Measurements from ENCODE around the gene CCDC175. TPM values are rescaled to one million over a fixed set of nuclear protein-coding genes. Genes with fewer than 3 reads are reported as not detected.

The CCDC175 gene
- total RNA-seq, 2 donors from 2014 or later: not detected

- Mint-ChIP-seq H3K9me3 (no peaks in the 10 kb centered on the region), H3K36me3 (no peaks in the 10 kb centered on the region), H3K27ac (no peak overlapping the region)
- ATAC-seq (no peak), DNase-seq (ENCODE audit: low spot score in 2 of 2) (no peak)
Measured at GRCh38 chr14:59565087-59565486, 11.5 kb downstream of the CCDC175 start.

DNA sequence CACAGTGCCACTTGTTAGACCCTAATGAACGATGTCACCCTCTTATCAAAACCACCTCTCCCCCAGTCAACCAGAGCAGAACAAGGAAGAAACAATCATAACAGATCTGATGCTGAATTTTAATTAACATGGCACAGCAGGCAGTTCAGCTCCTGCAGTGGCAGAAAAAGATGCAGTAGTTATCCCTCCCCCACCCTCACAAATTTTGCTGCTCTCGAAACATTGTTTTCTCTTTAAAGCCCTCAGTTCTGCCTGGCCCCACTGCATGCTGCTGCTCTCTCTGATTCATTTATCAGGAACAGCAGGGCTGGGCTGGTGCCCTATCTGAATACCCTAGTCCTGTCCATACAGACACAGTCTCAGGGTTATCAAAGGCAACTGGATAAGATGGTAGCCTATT, 12.2 kb downstream of the CCDC175 start:
- ATAC-seq: no peak
- no peaks in the 10 kb centered on the region for H3K9me3 Mint-ChIP-seq
- H3K27ac Mint-ChIP-seq: no peak overlapping the region
- no peaks in the 10 kb centered on the region for H3K36me3 Mint-ChIP-seq
- no peak for DNase-seq (ENCODE audit: low spot score in 2 of 2)

DNA sequence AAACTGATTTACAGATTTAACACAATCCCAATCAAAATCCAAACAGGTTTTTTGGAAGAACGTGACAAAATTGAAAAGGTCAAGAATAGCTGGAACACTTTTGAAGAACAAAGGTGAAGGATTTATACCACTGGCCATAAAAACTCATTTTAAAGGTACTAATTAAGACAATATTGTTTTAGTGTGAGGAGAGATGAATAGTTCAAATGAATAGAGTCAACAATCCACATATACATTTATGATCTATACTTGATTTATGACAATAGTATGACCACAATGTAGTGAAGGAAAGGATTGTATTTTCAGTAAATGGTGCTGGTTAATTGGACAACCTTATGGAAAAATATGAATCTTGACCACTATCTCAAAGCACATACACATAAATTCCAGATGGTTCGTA, 29.3 kb downstream of the CCDC175 start:
- no peak for ATAC-seq
- Mint-ChIP-seq H3K36me3 (peaks cover 0 to 7% of the 10 kb centered on the region in 2 donors), H3K9me3 (no peaks in the 10 kb centered on the region), H3K27ac (no peak overlapping the region)
- DNase-seq (ENCODE audit: low spot score in 2 of 2): no peak

GRCh38 chr14:59543873-59544272, 32.7 kb downstream of the CCDC175 start:
- DNase-seq (ENCODE audit: low spot score in 2 of 2) (no peak), ATAC-seq (no peak)
- Mint-ChIP-seq H3K9me3 (no peaks in the 10 kb centered on the region), H3K27ac (no peak overlapping the region), H3K36me3 (peaks cover 0 to 5% of the 10 kb centered on the region in 2 donors)

- H3K36me3 Mint-ChIP-seq: no peaks in the 10 kb centered on the region
- H3K9me3 Mint-ChIP-seq: no peaks in the 10 kb centered on the region
- no peak for DNase-seq (ENCODE audit: low spot score in 2 of 2)
- ATAC-seq: no peak
- no peak overlapping the region for H3K27ac Mint-ChIP-seq
Measured at GRCh38 chr14:59541731-59542130, 34.9 kb downstream of the CCDC175 start.

- DNase-seq (ENCODE audit: low spot score in 2 of 2) (no peak), ATAC-seq (no peak)
- Mint-ChIP-seq H3K9me3 (no peaks in the 10 kb centered on the region), H3K27ac (no peak overlapping the region), H3K36me3 (no peaks in the 10 kb centered on the region)
Measured at GRCh38 chr14:59540852-59541251, 35.8 kb downstream of the CCDC175 start.

DNA sequence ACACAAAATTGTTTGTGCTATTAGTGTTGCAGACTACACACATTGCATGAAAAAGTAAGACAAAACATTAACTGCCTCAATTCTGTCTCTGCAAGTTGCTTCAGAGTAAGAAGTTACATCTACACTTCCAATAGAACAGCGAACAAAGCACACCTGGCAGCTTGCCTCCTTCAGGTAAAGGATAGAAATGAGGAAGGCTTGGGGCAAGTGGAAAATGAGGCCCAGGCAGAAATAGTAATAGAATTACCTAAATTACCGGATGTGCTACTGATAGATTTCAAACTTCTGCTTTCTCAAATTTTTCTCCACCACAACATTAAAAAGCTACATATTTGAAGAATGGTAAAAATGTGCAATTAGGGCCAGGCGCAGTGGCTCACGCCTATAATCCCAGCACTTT, 37.7 kb downstream of the CCDC175 start:
- H3K36me3 Mint-ChIP-seq: no peaks in the 10 kb centered on the region
- ATAC-seq (no peak), DNase-seq (ENCODE audit: low spot score in 2 of 2) (no peak)
- no peak overlapping the region for H3K27ac Mint-ChIP-seq
- no peaks in the 10 kb centered on the region for H3K9me3 Mint-ChIP-seq

DNA sequence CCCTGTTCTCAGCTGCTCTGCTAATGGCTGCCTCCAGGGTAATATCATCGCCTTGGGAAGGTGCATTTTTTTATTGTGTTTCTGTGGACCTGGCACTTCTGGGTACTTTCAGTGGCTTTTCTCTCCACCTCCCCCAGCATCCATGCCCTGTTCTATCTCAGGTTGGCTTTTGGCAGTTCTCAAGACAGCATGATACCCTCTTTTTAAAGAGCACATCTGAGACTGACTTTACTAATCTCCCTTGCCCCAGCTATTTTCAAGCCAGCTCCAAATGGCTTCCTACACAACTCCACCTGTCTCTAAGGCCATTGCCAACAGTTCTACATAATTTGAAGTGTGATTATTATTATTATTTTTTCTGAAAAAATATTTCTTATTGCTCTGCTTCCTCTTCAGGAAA, 39.1 kb downstream of the CCDC175 start:
- no peak overlapping the region for H3K27ac Mint-ChIP-seq
- ATAC-seq: no peak
- H3K36me3 Mint-ChIP-seq: no peaks in the 10 kb centered on the region
- no peak for DNase-seq (ENCODE audit: low spot score in 2 of 2)
- no peaks in the 10 kb centered on the region for H3K9me3 Mint-ChIP-seq

GRCh38 chr14:59534361-59534987, 42.1 kb downstream of the CCDC175 start:
- H3K36me3 Mint-ChIP-seq: no peaks in the 10 kb centered on the region
- ATAC-seq (no peak), DNase-seq (ENCODE audit: low spot score in 2 of 2) (no peak)
- no peaks in the 10 kb centered on the region for H3K9me3 Mint-ChIP-seq
- no peak overlapping the region for H3K27ac Mint-ChIP-seq

DNA sequence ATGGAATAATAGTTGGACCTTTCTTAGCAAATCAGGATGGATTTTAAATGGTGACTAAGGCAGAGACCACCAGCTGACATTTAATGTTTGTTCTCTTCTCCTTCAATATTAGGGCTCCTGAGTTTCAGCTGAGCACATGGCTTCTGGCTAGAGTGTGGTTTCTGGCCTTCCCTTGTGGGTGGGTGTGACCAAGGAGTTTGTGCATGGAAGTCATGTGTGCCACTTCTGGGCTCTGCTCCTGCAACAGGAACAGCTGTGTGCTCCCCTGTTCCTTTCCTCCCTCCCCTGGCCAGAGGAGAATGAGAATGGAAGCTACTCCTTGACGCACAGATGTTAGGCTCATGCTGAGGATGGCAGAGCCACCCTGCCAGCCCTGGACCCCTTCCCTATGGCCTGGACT, 44.2 kb downstream of the CCDC175 start:
- DNase-seq (ENCODE audit: low spot score in 2 of 2): no peak
- H3K36me3 Mint-ChIP-seq: peaks cover 0 to 4% of the 10 kb centered on the region in 2 donors
- ATAC-seq: no peak

DNA sequence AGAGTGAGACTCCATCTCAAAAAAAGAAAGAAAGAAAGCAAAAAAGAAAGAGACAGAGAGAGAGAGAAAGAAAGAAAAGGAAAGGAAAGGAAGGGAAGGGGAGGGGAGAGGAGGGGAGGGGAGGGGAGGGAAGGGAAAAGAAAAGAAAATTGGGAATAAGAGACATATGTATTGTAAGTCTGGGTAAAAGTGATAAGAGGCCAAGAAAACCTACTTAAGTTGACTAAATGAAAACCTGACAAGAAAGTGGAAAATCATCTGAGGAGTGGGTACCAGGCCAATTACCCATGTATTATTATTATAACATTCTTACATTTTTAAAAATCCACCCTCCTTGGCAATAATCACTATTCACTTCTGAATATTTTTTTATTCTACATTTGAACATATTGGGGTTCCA, 46.3 kb downstream of the CCDC175 start:
- H3K27ac Mint-ChIP-seq: no peak overlapping the region
- H3K36me3 Mint-ChIP-seq: peaks cover 0 to 4% of the 10 kb centered on the region in 2 donors
- no peak for DNase-seq (ENCODE audit: low spot score in 2 of 2)
- no peak for ATAC-seq
- peaks cover 0 to 7% of the 10 kb centered on the region in 2 donors for H3K9me3 Mint-ChIP-seq

More for the DNA sequence above, 44.2 kb downstream of the CCDC175 start:
- Mint-ChIP-seq H3K27ac (no peak overlapping the region), H3K9me3 (peaks cover 0 to 7% of the 10 kb centered on the region in 2 donors)

GRCh38 chr14:59529189-59529588, 47.4 kb downstream of the CCDC175 start:
- DNase-seq (ENCODE audit: low spot score in 2 of 2) (no peak), ATAC-seq (peak in 1 of 2 donors; percentile 20)
- H3K9me3 Mint-ChIP-seq: peaks cover 0 to 7% of the 10 kb centered on the region in 2 donors
- peaks cover 0 to 4% of the 10 kb centered on the region in 2 donors for H3K36me3 Mint-ChIP-seq
- H3K27ac Mint-ChIP-seq: no peak overlapping the region

- H3K9me3 Mint-ChIP-seq: no peaks in the 10 kb centered on the region
- peaks cover 0 to 4% of the 10 kb centered on the region in 2 donors for H3K36me3 Mint-ChIP-seq
- no peak for DNase-seq (ENCODE audit: low spot score in 2 of 2)
- ATAC-seq: no peak
- no peak overlapping the region for H3K27ac Mint-ChIP-seq
Measured at GRCh38 chr14:59520224-59520623, 56.4 kb downstream of the CCDC175 start.

DNA sequence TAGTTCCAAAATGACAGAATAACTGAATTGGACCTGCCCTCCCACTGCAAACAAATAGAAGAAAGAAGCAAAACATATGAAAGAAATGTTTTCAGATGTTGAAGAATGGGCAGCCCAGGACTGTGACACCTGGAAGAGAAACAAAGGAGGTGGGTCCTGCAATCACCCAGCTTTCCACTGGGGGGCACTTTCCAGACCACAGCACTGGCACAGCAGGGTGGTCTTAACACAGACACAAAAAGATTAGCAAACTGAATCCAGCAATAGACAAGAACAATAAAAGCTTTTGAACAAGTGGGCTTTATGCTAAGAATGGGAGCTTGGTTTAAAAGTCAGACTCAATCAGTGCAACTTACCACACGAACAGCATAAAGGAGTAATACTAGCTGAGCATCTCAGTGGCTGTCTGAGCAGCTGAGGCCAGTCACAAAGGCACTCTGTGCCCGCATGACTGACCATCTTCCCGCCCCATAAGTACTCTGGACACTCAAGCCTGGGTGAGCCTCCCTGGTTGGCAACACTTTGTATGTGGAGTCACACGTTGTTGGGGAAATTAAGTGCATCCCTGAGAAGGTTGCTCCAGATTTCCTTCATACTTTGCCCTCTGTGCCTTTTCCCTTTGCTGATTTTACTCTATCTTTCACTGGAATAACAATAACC, 64.6 kb downstream of the CCDC175 start:
- H3K9me3 Mint-ChIP-seq: peaks cover 0 to 3% of the 10 kb centered on the region in 2 donors
- H3K36me3 Mint-ChIP-seq: peaks cover 0 to 8% of the 10 kb centered on the region in 2 donors
- no peak for DNase-seq (ENCODE audit: low spot score in 2 of 2)
- no peak overlapping the region for H3K27ac Mint-ChIP-seq
- no peak for ATAC-seq

DNA sequence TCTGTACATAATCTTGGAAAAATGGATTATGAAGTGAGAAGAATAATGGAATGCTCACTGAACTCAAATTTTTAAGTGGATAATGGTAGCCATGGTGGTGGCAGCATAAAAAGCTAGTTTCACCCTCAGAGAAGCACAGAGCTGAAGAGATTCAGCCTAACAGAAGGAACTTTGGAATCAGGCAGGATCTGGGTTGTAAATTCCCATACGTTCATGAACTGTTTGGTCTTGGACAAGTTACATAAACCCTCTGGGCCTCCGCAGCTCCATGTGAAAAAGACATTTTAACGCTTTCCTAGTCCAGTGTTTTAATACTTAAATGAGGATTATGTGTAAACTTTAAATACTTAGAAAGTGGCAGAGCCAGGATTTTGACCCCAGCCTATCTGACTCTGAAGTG, 65.6 kb downstream of the CCDC175 start:
- ATAC-seq (no peak), DNase-seq (ENCODE audit: low spot score in 2 of 2) (no peak)
- peaks cover 0 to 3% of the 10 kb centered on the region in 2 donors for H3K9me3 Mint-ChIP-seq
- H3K27ac Mint-ChIP-seq: no peak overlapping the region
- peaks cover 0 to 8% of the 10 kb centered on the region in 2 donors for H3K36me3 Mint-ChIP-seq

DNA sequence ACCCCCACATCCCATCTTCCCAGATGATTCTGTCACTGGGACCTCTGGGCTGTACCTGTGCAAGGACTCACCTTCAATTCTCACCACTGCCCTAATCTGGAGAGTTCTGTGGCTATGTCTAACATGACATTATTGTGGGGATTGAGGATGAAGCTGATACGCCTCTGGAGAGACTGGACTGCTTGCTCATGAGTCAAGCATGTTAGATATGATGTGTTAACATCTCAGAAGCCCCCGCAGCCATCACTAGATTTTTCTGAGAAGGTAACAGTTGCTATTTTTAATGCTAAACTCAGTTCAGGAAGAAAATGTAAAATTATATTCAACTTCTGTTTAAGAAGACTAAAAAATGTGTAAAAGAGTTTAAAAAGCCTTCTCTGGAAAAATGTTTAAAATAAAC, 66.6 kb downstream of the CCDC175 start:
- ATAC-seq: no peak
- Mint-ChIP-seq H3K36me3 (peaks cover 0 to 4% of the 10 kb centered on the region in 2 donors), H3K9me3 (peaks cover 0 to 3% of the 10 kb centered on the region in 2 donors), H3K27ac (no peak overlapping the region)
- DNase-seq (ENCODE audit: low spot score in 2 of 2): no peak

GRCh38 chr14:59509101-59509500, 67.5 kb downstream of the CCDC175 start:
- Mint-ChIP-seq H3K9me3 (no peaks in the 10 kb centered on the region), H3K27ac (no peak overlapping the region), H3K36me3 (peaks cover 0 to 1% of the 10 kb centered on the region in 2 donors)
- DNase-seq (ENCODE audit: low spot score in 2 of 2) (no peak), ATAC-seq (no peak)

DNA sequence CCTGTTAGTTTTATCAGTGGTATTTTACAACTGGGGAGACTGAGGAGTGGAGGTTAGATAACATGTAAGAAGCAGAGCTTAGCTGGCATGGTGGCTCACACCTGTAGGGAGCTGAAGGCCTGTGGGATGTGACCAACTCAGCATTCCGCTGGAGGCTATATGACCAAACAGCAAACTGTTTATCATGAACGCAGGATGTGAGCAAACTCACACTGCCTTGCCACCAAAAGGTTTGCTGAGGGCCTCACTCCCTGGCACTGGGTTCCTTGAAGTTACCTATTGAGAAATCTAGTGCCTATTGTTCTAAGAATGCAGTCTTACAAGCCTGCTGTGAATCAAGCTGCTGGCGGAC, 68.9 kb downstream of the CCDC175 start:
- ATAC-seq: no peak
- Mint-ChIP-seq H3K9me3 (no peaks in the 10 kb centered on the region), H3K27ac (no peak overlapping the region), H3K36me3 (no peaks in the 10 kb centered on the region)
- no peak for DNase-seq (ENCODE audit: low spot score in 2 of 2)
